ENCODE results near the gene SNRNP25. TPM values are rescaled to one million over a fixed set of nuclear protein-coding genes. Genes with fewer than 3 reads are reported as not detected.

SNRNP25 gene
- total RNA-seq, 2 donors from 2014 or later, result 22.9 to 40.8 TPM

- no peak for DNase-seq (ENCODE audit: low spot score)
- intact Hi-C loops (cut with DNase I), result no loop called here
- WGBS, result 94% methylated on average over 21 of the region's 21 CpGs
- H3K4me1 ChIP-seq (replicated peaks), result peaks cover 3% of the 10 kb centered on the region
- H3K36me3 ChIP-seq, result peaks cover 4 to 56% of the 10 kb centered on the region in 2 donors
- H3K27ac ChIP-seq, result no peak overlapping the region
- H3K4me3 ChIP-seq, result no peak overlapping the region
- TF ChIP-seq POLR2A (IDR thresholded peaks at IDR 0.05) (no peak), POLR2AphosphoS5 (IDR thresholded peaks at IDR 0.05) (no peak)
- TF ChIP-seq, protein P1, sequence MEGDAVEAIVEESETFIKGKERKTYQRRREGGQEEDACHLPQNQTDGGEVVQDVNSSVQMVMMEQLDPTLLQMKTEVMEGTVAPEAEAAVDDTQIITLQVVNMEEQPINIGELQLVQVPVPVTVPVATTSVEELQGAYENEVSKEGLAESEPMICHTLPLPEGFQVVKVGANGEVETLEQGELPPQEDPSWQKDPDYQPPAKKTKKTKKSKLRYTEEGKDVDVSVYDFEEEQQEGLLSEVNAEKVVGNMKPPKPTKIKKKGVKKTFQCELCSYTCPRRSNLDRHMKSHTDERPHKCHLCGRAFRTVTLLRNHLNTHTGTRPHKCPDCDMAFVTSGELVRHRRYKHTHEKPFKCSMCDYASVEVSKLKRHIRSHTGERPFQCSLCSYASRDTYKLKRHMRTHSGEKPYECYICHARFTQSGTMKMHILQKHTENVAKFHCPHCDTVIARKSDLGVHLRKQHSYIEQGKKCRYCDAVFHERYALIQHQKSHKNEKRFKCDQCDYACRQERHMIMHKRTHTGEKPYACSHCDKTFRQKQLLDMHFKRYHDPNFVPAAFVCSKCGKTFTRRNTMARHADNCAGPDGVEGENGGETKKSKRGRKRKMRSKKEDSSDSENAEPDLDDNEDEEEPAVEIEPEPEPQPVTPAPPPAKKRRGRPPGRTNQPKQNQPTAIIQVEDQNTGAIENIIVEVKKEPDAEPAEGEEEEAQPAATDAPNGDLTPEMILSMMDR (IDR thresholded peaks at IDR 0.05), result no peak
- H3K9me3 ChIP-seq, result no peaks in the 10 kb centered on the region
- no peaks in the 10 kb centered on the region for H3K27me3 ChIP-seq (replicated peaks; ENCODE audit: insufficient read depth)
Measured at GRCh38 chr16:62968-63391, 9.4 kb downstream of the SNRNP25 start.

DNA sequence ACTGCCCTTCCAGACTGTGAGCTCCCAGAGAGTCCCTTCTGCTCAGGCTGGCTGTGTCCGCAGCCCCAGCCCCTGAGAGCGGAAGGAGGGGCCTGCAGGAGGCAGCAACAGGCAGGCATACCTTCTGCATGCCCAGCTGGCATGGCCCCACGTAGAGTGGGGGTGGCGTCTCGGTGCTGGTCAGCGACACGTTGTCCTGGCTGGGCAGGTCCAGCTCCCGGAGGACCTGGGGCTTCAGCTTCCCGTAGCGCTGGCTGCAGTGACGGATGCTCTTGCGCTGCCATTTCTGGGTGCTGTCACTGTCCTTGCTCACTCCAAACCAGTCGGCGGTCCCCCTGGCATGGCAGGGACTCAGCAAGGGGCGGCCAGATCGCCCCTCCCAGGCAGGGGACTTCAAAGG, 9.8 kb downstream of the SNRNP25 start:
- no peak overlapping the region for H3K27ac ChIP-seq
- intact Hi-C loops (cut with DNase I), result no loop called here

GRCh38 chr16:63998-64913, 10.6 kb downstream of the SNRNP25 start:
- H3K27ac ChIP-seq, result no peak overlapping the region
- no peaks in the 10 kb centered on the region for H3K27me3 ChIP-seq (replicated peaks; ENCODE audit: insufficient read depth)
- intact Hi-C loops (cut with DNase I), result loop anchor here (2.0 kb wide), 1 partner anchor 33 kb away; no protein-coding TSS in a partner anchor
- H3K4me1 ChIP-seq (replicated peaks), result peaks cover 3% of the 10 kb centered on the region
- H3K36me3 ChIP-seq, result peaks cover 4 to 45% of the 10 kb centered on the region in 2 donors
- H3K9me3 ChIP-seq, result no peaks in the 10 kb centered on the region
- TF ChIP-seq, protein P1 (IDR thresholded peaks at IDR 0.05), result no peak
- TF ChIP-seq POLR2AphosphoS5 (IDR thresholded peaks at IDR 0.05) (no peak), POLR2A (IDR thresholded peaks at IDR 0.05) (no peak)
- no peak overlapping the region for H3K4me3 ChIP-seq
- WGBS, result 82% methylated on average over 20 of the region's 25 CpGs
- no peak for DNase-seq (ENCODE audit: low spot score)

More for the DNA sequence above, 9.8 kb downstream of the SNRNP25 start:
- 95% methylated on average over 16 of the region's 16 CpGs for WGBS
- no peaks in the 10 kb centered on the region for H3K9me3 ChIP-seq
- no peaks in the 10 kb centered on the region for H3K27me3 ChIP-seq (replicated peaks; ENCODE audit: insufficient read depth)
- no peak for DNase-seq (ENCODE audit: low spot score)
- H3K4me3 ChIP-seq, result no peak overlapping the region
- peaks cover 3% of the 10 kb centered on the region for H3K4me1 ChIP-seq (replicated peaks)
- TF ChIP-seq POLR2A (IDR thresholded peaks at IDR 0.05) (no peak), POLR2AphosphoS5 (IDR thresholded peaks at IDR 0.05) (no peak)
- TF ChIP-seq, protein P1 (IDR thresholded peaks at IDR 0.05), result no peak
- H3K36me3 ChIP-seq, result peaks cover 4 to 51% of the 10 kb centered on the region in 2 donors

DNA sequence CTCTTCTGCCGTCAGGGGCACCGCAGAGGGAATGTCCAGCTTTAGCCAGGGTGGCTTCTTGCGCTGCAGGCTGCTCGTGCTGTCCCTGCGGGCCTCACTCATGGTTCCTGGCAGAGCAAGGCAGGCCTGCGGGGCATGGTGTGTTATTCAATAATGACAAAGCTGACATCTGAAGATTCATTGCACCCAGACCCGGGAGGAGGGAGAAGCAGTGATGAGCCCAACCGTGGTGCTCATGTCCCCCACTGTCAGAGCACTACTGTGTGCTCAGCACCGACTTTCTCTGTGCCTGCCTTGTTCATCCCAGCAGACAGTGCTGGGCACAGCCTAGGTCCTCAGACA, 11.3 kb downstream of the SNRNP25 start:
- H3K27me3 ChIP-seq (replicated peaks; ENCODE audit: insufficient read depth), result no peaks in the 10 kb centered on the region
- H3K36me3 ChIP-seq, result peaks cover 4 to 38% of the 10 kb centered on the region in 2 donors
- intact Hi-C loops (cut with DNase I), result loop anchor here (2.0 kb wide), 1 partner anchor 32 kb away; no protein-coding TSS in a partner anchor
- WGBS, result 81% methylated on average over 9 of the region's 9 CpGs
- H3K9me3 ChIP-seq, result no peaks in the 10 kb centered on the region
- DNase-seq (ENCODE audit: low spot score), result no peak
- TF ChIP-seq POLR2AphosphoS5 (IDR thresholded peaks at IDR 0.05), result no peak
- TF ChIP-seq, protein P1 (IDR thresholded peaks at IDR 0.05), result no peak
- no peak for TF ChIP-seq POLR2A (IDR thresholded peaks at IDR 0.05)
- peaks cover 3% of the 10 kb centered on the region for H3K4me1 ChIP-seq (replicated peaks)
- H3K4me3 ChIP-seq, result no peak overlapping the region
- H3K27ac ChIP-seq, result no peak overlapping the region
